22Rv1 (cell line): Measurements from ENCODE around the gene GANAB.
A peak's percentile ranks its signal among the peaks of the same experiment; 100 is the strongest.
"Not testable (repeated sequence)": the region's sequence is repeated elsewhere in the genome, so short reads cannot be mapped to it uniquely, and the experiment has no call there.

ENCODE experiments used
- H3K27ac ChIP-seq: fragments of 450-650 bp; 2 replicates; pipeline ENCODE4 v1.5.1; 2017
- CTCF ChIP-seq: fragments of 450-650 bp; IDR thresholded peaks from 2 replicates; pipeline ENCODE4 v1.5.1; 2017; ENCODE audit warnings: mild to moderate bottlenecking
- ZFX ChIP-seq: fragments of 450-650 bp; IDR thresholded peaks from 2 replicates; pipeline ENCODE4 v1.6.1; 2017; ENCODE audit warnings: antibody characterized with exemption, borderline replicate concordance

Gene GANAB

GRCh38 chr11:62645946-62646824 is at the start of gene GANAB:
Gene GANAB (minus strand): TSS chr11:62646613. CDS start chr11:62646599, 14 bp downstream.
- peak within 1 kb of the TSS; percentile 83 for H3K27ac ChIP-seq
- TF ChIP-seq ZFX (no peak), CTCF (no peak)

- peak; percentile 87 for TF ChIP-seq CTCF
- no peak for TF ChIP-seq ZFX
- H3K27ac ChIP-seq = 0 out of 2 replicates have a peak overlapping the region, but pooled peaks have one; percentile 30
Observed at GRCh38 chr11:62694455-62695167, 48.2 kb upstream of the GANAB start.

GRCh38 chr11:62693624-62694023 is 47.2 kb upstream of the GANAB start:
- not testable (repeated sequence) for H3K27ac ChIP-seq

- TF ChIP-seq CTCF (no peak), ZFX (no peak)
- no peak within 1 kb of the TSS for H3K27ac ChIP-seq
Observed at GRCh38 chr11:62689421-62690183, 43.2 kb upstream of the GANAB start, which contains the start of gene LRRN4CL. Gene LRRN4CL (minus strand): TSS chr11:62689530. CDS start chr11:62688508, 1,022 bp downstream.

- TF ChIP-seq ZFX = no peak
- TF ChIP-seq CTCF = no peak
- no peak overlapping the region for H3K27ac ChIP-seq
Observed at GRCh38 chr11:62688491-62688890, 42.1 kb upstream of the GANAB start.

GRCh38 chr11:62687508-62688396 is 41.3 kb upstream of the GANAB start:
- TF ChIP-seq CTCF (no peak), ZFX (no peak)
- no peak overlapping the region for H3K27ac ChIP-seq

GRCh38 chr11:62682518-62682917 is 36.1 kb upstream of the GANAB start:
- TF ChIP-seq CTCF (no peak), ZFX (no peak)
- peak overlapping the region; percentile 39 for H3K27ac ChIP-seq
